Measurements from ENCODE around the gene TDRD7.
"Not testable (repeated sequence)": the region's sequence is repeated elsewhere in the genome, so short reads cannot be mapped to it uniquely, and the experiment has no call there.

Gene TDRD7

GRCh38 chr9:97473717-97474116 lies 61.8 kb downstream of the TDRD7 start:
- no peaks in the 10 kb centered on the region for H3K9me3 Mint-ChIP-seq
- H3K27ac Mint-ChIP-seq, result no peak overlapping the region
- no peak for DNase-seq
- no peaks in the 10 kb centered on the region for H3K4me1 Mint-ChIP-seq
- ATAC-seq, result no peak
- H3K4me3 Mint-ChIP-seq, result no peak overlapping the region
- no peaks in the 10 kb centered on the region for H3K27me3 Mint-ChIP-seq

- H3K27ac Mint-ChIP-seq, result no peak overlapping the region
- H3K4me3 Mint-ChIP-seq, result no peak overlapping the region
- ATAC-seq, result no peak
- no peaks in the 10 kb centered on the region for H3K9me3 Mint-ChIP-seq
- no peaks in the 10 kb centered on the region for H3K27me3 Mint-ChIP-seq
- no peak for DNase-seq
- H3K4me1 Mint-ChIP-seq, result no peaks in the 10 kb centered on the region
Measured at GRCh38 chr9:97474372-97474925, 62.6 kb downstream of the TDRD7 start.

GRCh38 chr9:97475059-97475458 lies 63.2 kb downstream of the TDRD7 start:
- Mint-ChIP-seq H3K4me3 (no peak overlapping the region), H3K27ac (no peak overlapping the region), H3K27me3 (no peaks in the 10 kb centered on the region), H3K9me3 (no peaks in the 10 kb centered on the region), H3K4me1 (no peaks in the 10 kb centered on the region)
- no peak for ATAC-seq
- no peak for DNase-seq

GRCh38 chr9:97478301-97478981 lies 66.5 kb downstream of the TDRD7 start:
- Mint-ChIP-seq H3K9me3 (no peaks in the 10 kb centered on the region), H3K4me1 (no peaks in the 10 kb centered on the region), H3K4me3 (no peak overlapping the region), H3K27me3 (no peaks in the 10 kb centered on the region), H3K27ac (no peak overlapping the region)
- ATAC-seq (no peak), DNase-seq (no peak)

- Mint-ChIP-seq H3K4me3 (no peak overlapping the region), H3K4me1 (no peaks in the 10 kb centered on the region), H3K27me3 (no peaks in the 10 kb centered on the region), H3K9me3 (no peaks in the 10 kb centered on the region), H3K27ac (no peak overlapping the region)
- DNase-seq (no peak), ATAC-seq (no peak)
Measured at GRCh38 chr9:97479496-97480159, 67.7 kb downstream of the TDRD7 start.

- no peak overlapping the region for H3K27ac Mint-ChIP-seq
- no peaks in the 10 kb centered on the region for H3K4me1 Mint-ChIP-seq
Measured at GRCh38 chr9:97480174-97480573, 68.3 kb downstream of the TDRD7 start.

GRCh38 chr9:97480749-97481148 lies 68.9 kb downstream of the TDRD7 start:
- ATAC-seq (no peak), DNase-seq (no peak)
- no peak overlapping the region for H3K27ac Mint-ChIP-seq
- H3K4me1 Mint-ChIP-seq, result no peaks in the 10 kb centered on the region
- no peaks in the 10 kb centered on the region for H3K27me3 Mint-ChIP-seq
- H3K9me3 Mint-ChIP-seq, result no peaks in the 10 kb centered on the region
- H3K4me3 Mint-ChIP-seq, result no peak overlapping the region

More at GRCh38 chr9:97480174-97480573, 68.3 kb downstream of the TDRD7 start:
- DNase-seq (no peak), ATAC-seq (no peak)
- Mint-ChIP-seq H3K9me3 (no peaks in the 10 kb centered on the region), H3K4me3 (no peak overlapping the region), H3K27me3 (no peaks in the 10 kb centered on the region)

- ATAC-seq (no peak), DNase-seq (no peak)
- H3K27me3 Mint-ChIP-seq, result no peaks in the 10 kb centered on the region
- peaks cover 7 to 9% of the 10 kb centered on the region in 2 donors for H3K9me3 Mint-ChIP-seq
- H3K4me1 Mint-ChIP-seq, result no peaks in the 10 kb centered on the region
- no peak overlapping the region for H3K27ac Mint-ChIP-seq
- no peak overlapping the region for H3K4me3 Mint-ChIP-seq
Measured at GRCh38 chr9:97484134-97484533, 72.2 kb downstream of the TDRD7 start.

GRCh38 chr9:97487107-97487506 lies 75.2 kb downstream of the TDRD7 start:
- ATAC-seq (no peak), DNase-seq (no peak)
- Mint-ChIP-seq H3K27me3 (no peaks in the 10 kb centered on the region), H3K4me1 (no peaks in the 10 kb centered on the region), H3K27ac (no peak overlapping the region), H3K4me3 (no peak overlapping the region), H3K9me3 (peaks cover 11 to 15% of the 10 kb centered on the region in 2 donors)

GRCh38 chr9:97487861-97488260 lies 76.0 kb downstream of the TDRD7 start:
- no peak for ATAC-seq
- H3K4me3 Mint-ChIP-seq, result no peak overlapping the region
- H3K9me3 Mint-ChIP-seq, result peaks cover 11 to 15% of the 10 kb centered on the region in 2 donors
- H3K27ac Mint-ChIP-seq, result no peak overlapping the region
- DNase-seq, result no peak
- no peaks in the 10 kb centered on the region for H3K4me1 Mint-ChIP-seq
- no peaks in the 10 kb centered on the region for H3K27me3 Mint-ChIP-seq

GRCh38 chr9:97491216-97491999 lies 79.5 kb downstream of the TDRD7 start:
- no peak for ATAC-seq
- Mint-ChIP-seq H3K4me3 (no peak overlapping the region), H3K9me3 (peaks cover 11 to 15% of the 10 kb centered on the region in 2 donors)

GRCh38 chr9:97497558-97498375 lies 85.9 kb downstream of the TDRD7 start:
- not testable (repeated sequence) for H3K27ac Mint-ChIP-seq, H3K9me3 Mint-ChIP-seq, DNase-seq, H3K4me3 Mint-ChIP-seq, H3K4me1 Mint-ChIP-seq, ATAC-seq
- H3K27me3 Mint-ChIP-seq, result peaks cover 22% of the 10 kb centered on the region

More at GRCh38 chr9:97491216-97491999, 79.5 kb downstream of the TDRD7 start:
- DNase-seq, result no peak
- H3K27me3 Mint-ChIP-seq, result no peaks in the 10 kb centered on the region
- H3K27ac Mint-ChIP-seq, result no peak overlapping the region
- no peaks in the 10 kb centered on the region for H3K4me1 Mint-ChIP-seq

- Mint-ChIP-seq H3K4me1 (peaks cover 16% of the 10 kb centered on the region), H3K27me3 (peaks cover 22% of the 10 kb centered on the region)
- not testable (repeated sequence) for DNase-seq, H3K27ac Mint-ChIP-seq, ATAC-seq, H3K4me3 Mint-ChIP-seq, H3K9me3 Mint-ChIP-seq
Measured at GRCh38 chr9:97498846-97499245, 87.0 kb downstream of the TDRD7 start.

GRCh38 chr9:97500263-97500662 lies 88.4 kb downstream of the TDRD7 start:
- no peak for DNase-seq
- no peak for ATAC-seq
- H3K27me3 Mint-ChIP-seq, result peaks cover 22% of the 10 kb centered on the region
- H3K4me1 Mint-ChIP-seq, result peaks cover 16% of the 10 kb centered on the region
- no peak overlapping the region for H3K27ac Mint-ChIP-seq
- no peaks in the 10 kb centered on the region for H3K9me3 Mint-ChIP-seq
- H3K4me3 Mint-ChIP-seq, result peak overlapping the region in 1 of 2 donors; percentile 20

- Mint-ChIP-seq H3K9me3 (no peaks in the 10 kb centered on the region), H3K27me3 (peaks cover 22% of the 10 kb centered on the region), H3K4me1 (peaks cover 16% of the 10 kb centered on the region), H3K27ac (no peak overlapping the region), H3K4me3 (peak overlapping the region; percentile 60 to 66)
- ATAC-seq (no peak), DNase-seq (no peak)
Measured at GRCh38 chr9:97500765-97501176, 88.9 kb downstream of the TDRD7 start.
